A549 treated with Hydrocortisone at 1 μM for 4 hours (cell line): ENCODE data around the gene PSMD1. TPM values are rescaled to one million over a fixed set of nuclear protein-coding genes. Genes with fewer than 3 reads are reported as not detected.

Experiments used
- total RNA-seq: library from RNA; stranded (reverse); fragments of 200-300 nt; extraction: Qiagen RNA extraction; gene quantifications from 5 replicates; pipeline ENCODE4 v1.2.3, GENCODE V29; 2022

Gene PSMD1
- total RNA-seq: 109 to 120 TPM (median 117 TPM) in 5 replicates

GRCh38 chr2:231056453-231057416, at the start of gene PSMD1:
TSS of gene PSMD1 (plus strand) at chr2:231056867. CDS start at chr2:231057026, 159 bp downstream.

GRCh38 chr2:231037202-231037730, 19.4 kb upstream of the PSMD1 start, which contains the start of gene C2orf72:
TSS of gene C2orf72 (plus strand) at chr2:231037523. CDS start at chr2:231037566, 43 bp downstream.

DNA sequence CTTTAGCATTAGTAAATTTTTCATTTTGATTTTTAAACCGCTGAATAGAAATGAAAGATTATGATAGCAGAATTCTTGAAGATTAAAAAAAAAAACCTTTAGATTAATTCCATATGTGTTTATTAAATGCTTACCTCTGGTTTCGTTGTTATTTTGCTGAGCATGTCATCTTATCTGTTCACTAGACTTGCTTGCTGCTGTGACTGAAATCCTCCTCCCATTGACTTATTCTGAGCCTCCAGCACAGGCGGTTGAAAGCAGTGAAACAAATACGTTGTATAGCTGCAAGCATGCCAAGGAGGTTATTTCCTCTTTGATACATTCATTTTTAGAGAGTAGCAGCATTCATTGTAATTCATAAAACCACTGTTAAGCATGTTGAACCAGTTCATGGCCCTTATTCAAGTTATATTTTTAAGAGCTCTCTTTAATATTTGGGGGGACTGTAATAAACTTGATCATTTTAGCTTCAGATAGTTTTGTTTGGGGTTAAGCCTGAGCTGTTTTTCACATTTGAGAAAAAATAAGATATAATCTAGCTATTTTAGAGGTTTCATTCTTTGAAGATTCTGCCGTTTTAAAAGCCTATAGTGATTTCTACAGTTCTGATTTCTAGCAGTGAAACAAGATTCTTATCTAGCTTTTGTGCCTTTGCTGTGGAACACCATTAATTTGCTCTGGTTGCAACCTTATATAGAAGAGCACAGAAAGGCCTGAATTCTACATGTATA, 68.3 kb downstream of the PSMD1 start, which contains the start of gene HTR2B:
Gene HTR2B, minus strand, starts transcription at position 205 of the 731 bp plus-strand sequence. CDS start 1,278 bp downstream, outside the sequence.

GRCh38 chr2:231198291-231199173, 141.9 kb downstream of the PSMD1 start, which contains the start of gene ARMC9:
TSS of gene ARMC9 (plus strand) at chr2:231198631. CDS start at chr2:231206239, 7,608 bp downstream.

Other genes starting within 250 kb of the PSMD1 start
- gene ITM2C, start 191.9 kb upstream of the PSMD1 start, total RNA-seq: 73.4 to 82.0 TPM (median 75.4 TPM) in 5 replicates
- gene GPR55, start 131.6 kb upstream of the PSMD1 start, total RNA-seq: not detected in 5 replicates
- not detected in 5 replicates for gene SPATA3, start 60.7 kb upstream of the PSMD1 start, total RNA-seq
- 6.0 to 8.7 TPM (median 6.9 TPM) in 5 replicates for gene C2orf72, start 19.3 kb upstream of the PSMD1 start, total RNA-seq
- 0.06 to 0.07 TPM in 2 of 5 replicates, not detected in the others for gene HTR2B, start 68.2 kb downstream of the PSMD1 start, total RNA-seq
- gene ARMC9, start 141.8 kb downstream of the PSMD1 start, total RNA-seq: 12.9 to 16.8 TPM (median 14.9 TPM) in 5 replicates